Colonic mucosa (tissue), 4 donors: Measurements from ENCODE around the gene CALCOCO1. TPM values are rescaled to one million over a fixed set of nuclear protein-coding genes. Genes with fewer than 3 reads are reported as not detected.

Experiments used
- DNase-seq: peaks from one replicate; pipeline ENCODE4 v3.0.0-alpha.2; 2020
- H3K27ac ChIP-seq: fragments of 200-600 bp; one replicate; pipeline ENCODE4 v1.8.0; 2021
- H3K27me3 ChIP-seq: fragments of 200-600 bp; one replicate; pipeline ENCODE4 v1.8.0; 2021
- H3K36me3 ChIP-seq: fragments of 200-600 bp; one replicate; pipeline ENCODE4 v1.8.0; 2021
- H3K4me1 ChIP-seq: fragments of 200-600 bp; one replicate; pipeline ENCODE4 v1.8.0; 2021; ENCODE audit warnings: mild to moderate bottlenecking
- H3K4me3 ChIP-seq: fragments of 200-600 bp; one replicate; pipeline ENCODE4 v1.8.0; 2021
- H3K9ac ChIP-seq, 2 donors: one replicate each; pipeline ENCODE4 v1.7.0; 2013; ENCODE audit warnings: control low read depth in 2 of 2, low read depth in 2 of 2, low read length in 2 of 2
- H3K9me3 ChIP-seq: fragments of 200-600 bp; one replicate; pipeline ENCODE4 v1.8.0; 2021
- intact Hi-C: fragments of 100-400 bp; cut with DNase I; formaldehyde crosslinking; loops from one replicate; pipeline ENCODE4 v1.14.1; 2022
- total RNA-seq, 2 donors: library from RNA; stranded (reverse); fragmentation: NEBNext Ultra II Directional in 1 of 2; extraction: Animal tissue kit (Norgen Biotek cat#: 25700) in 1 of 2; gene quantifications; one replicate each; pipeline ENCODE4 v1.2.1, GENCODE V29; 2021
- TF ChIP-seq, protein P1 (sequence below): fragments of 200-600 bp; IDR thresholded peaks from one replicate; pipeline ENCODE4 v1.8.0; 2022; ENCODE audit warnings: antibody characterized with exemption, mild to moderate bottlenecking
- donor health status: healthy.
- donor health status: DM: no; HTN: no; CAD: no.
- donor health status: DM: no; HTN: no; CAD: no.

CALCOCO1 gene
- total RNA-seq, 2 donors from 2014 or later: 36.0 to 64.5 TPM

DNA sequence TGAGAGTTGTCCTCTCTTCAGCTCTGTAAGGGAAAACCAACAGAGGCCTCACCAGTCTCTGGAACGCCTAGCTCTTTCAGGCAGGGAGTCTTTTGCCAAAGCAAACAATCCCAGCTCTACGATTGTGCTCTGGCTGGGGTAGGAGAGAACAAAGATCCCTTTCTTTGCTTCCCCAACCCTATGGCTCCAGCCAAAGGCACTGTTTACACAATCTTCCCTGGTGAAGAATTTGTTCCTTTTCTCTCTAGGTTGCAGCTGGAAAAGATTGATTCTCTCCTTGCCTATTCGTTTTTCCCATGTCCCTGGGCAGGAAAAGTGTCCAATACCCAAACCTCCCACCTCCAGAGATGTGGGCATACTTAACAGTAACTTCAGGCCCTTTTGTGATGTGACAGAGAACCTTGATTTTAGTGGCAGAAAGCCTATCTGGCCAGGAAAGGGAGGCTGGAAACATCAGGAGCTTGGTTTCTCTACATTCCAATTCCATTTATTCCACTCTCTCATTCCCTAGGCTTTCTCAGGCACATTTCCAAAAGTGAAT lies 68.2 kb downstream of the CALCOCO1 start:
- peak overlapping the region in 1 of 2 donors; percentile 61 for H3K9ac ChIP-seq
- peak; percentile 81 for DNase-seq
- no peak overlapping the region for H3K4me3 ChIP-seq
- no peaks in the 10 kb centered on the region for H3K9me3 ChIP-seq
- TF ChIP-seq, protein P1, sequence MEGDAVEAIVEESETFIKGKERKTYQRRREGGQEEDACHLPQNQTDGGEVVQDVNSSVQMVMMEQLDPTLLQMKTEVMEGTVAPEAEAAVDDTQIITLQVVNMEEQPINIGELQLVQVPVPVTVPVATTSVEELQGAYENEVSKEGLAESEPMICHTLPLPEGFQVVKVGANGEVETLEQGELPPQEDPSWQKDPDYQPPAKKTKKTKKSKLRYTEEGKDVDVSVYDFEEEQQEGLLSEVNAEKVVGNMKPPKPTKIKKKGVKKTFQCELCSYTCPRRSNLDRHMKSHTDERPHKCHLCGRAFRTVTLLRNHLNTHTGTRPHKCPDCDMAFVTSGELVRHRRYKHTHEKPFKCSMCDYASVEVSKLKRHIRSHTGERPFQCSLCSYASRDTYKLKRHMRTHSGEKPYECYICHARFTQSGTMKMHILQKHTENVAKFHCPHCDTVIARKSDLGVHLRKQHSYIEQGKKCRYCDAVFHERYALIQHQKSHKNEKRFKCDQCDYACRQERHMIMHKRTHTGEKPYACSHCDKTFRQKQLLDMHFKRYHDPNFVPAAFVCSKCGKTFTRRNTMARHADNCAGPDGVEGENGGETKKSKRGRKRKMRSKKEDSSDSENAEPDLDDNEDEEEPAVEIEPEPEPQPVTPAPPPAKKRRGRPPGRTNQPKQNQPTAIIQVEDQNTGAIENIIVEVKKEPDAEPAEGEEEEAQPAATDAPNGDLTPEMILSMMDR: no peak
- no peaks in the 10 kb centered on the region for H3K27me3 ChIP-seq
- intact Hi-C loops: no loop called here
- H3K27ac ChIP-seq: peak overlapping the region; percentile 90
- no peaks in the 10 kb centered on the region for H3K36me3 ChIP-seq
- H3K4me1 ChIP-seq: peaks cover 17% of the 10 kb centered on the region

Other genes starting within 250 kb of the CALCOCO1 start
- 1 to 10 TPM; 3.2 to 3.8 TPM for gene MAP3K12, start 228.0 kb downstream of the CALCOCO1 start, total RNA-seq
- gene TARBP2, start 226.2 kb downstream of the CALCOCO1 start, total RNA-seq: 10 to 100 TPM; 20.7 to 36.9 TPM
- gene NPFF, start 220.0 kb downstream of the CALCOCO1 start, total RNA-seq: not detected
- gene ATF7, start 101.1 kb downstream of the CALCOCO1 start, total RNA-seq: 10 to 100 TPM; 31.1 to 38.5 TPM
- gene ATP5MC2, start 51.4 kb downstream of the CALCOCO1 start, total RNA-seq: 100 to 1,000 TPM; 346 to 392 TPM
- gene CISTR, start 24.5 kb upstream of the CALCOCO1 start, total RNA-seq: not detected
- gene HOXC13, start 211.4 kb upstream of the CALCOCO1 start, total RNA-seq: not detected
- gene HOXC12, start 227.5 kb upstream of the CALCOCO1 start, total RNA-seq: not detected
- gene HOXC11, start 245.7 kb upstream of the CALCOCO1 start, total RNA-seq: not detected
- gene HOTAIR, start 247.5 kb upstream of the CALCOCO1 start, total RNA-seq: not detected